ENCODE results near the gene ODF2L.

The ODF2L gene

DNA sequence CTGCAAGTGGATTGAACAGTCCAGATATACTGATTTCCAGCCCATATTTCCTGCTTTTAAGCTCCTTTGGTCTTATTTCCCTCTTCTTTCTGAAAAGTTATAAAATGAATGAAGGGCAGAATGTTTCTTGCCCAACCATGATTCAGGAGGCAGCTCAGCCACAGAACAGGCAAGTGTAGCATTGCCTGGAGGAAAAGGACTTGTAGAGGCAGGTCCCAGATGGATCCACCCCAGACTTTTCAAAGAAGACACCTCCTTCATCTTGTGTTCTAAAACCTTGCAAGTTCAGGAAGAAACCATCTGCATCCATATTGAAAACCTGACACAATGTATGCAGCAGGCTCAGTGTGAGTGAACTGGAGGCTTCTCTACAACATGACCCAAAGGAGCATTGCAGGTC is 27.8 kb upstream of the ODF2L start, which contains the start of gene CLCA2:
TSS of gene CLCA2 (plus strand) at position 299 of the 400 bp plus-strand sequence. CDS start at position 376, 77 bp downstream.
- Histone ChIP-seq H3K36me3 (ENCODE audit: control insufficient read depth, insufficient read depth, low read length) (no peaks in the 10 kb centered on the region), H3K9me3 (ENCODE audit: control insufficient read depth, insufficient read depth, low read length) (no peaks in the 10 kb centered on the region), H3K27ac (ENCODE audit: low read length) (no peak within 1 kb of the TSS), H3K27me3 (ENCODE audit: control insufficient read depth, insufficient read depth, low read length) (no peaks in the 10 kb centered on the region), H3K4me1 (ENCODE audit: control insufficient read depth, insufficient read depth, low read length) (no peaks in the 10 kb centered on the region), H3K4me3 (ENCODE audit: low read length) (no peak within 1 kb of the TSS)
- no peak for DNase-seq (ENCODE audit: low read depth, low spot score)

DNA sequence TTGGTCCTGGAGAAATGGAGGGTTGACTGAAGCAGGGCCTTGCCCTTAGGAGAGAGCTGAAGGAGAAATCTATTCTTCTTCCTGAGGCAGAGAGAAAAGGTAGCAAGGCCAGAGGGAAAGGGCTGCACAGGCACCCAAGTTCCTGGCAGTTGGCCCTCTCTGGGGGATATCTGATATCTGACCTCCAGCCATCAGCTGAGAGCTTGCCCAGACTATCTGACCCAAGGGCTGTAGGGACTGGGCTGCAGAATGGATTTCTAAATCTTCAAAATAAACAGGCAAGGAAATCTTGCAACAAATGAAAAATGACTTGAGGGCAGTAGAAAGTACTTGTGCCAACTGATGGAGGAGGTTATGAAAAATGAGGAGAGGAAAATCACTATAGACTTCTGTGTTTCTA is 27.4 kb upstream of the ODF2L start:
- Histone ChIP-seq H3K9me3 (ENCODE audit: control insufficient read depth, insufficient read depth, low read length) (no peaks in the 10 kb centered on the region), H3K27ac (ENCODE audit: low read length) (no peak overlapping the region), H3K36me3 (ENCODE audit: control insufficient read depth, insufficient read depth, low read length) (no peaks in the 10 kb centered on the region), H3K27me3 (ENCODE audit: control insufficient read depth, insufficient read depth, low read length) (no peaks in the 10 kb centered on the region), H3K4me3 (ENCODE audit: low read length) (no peak overlapping the region), H3K4me1 (ENCODE audit: control insufficient read depth, insufficient read depth, low read length) (no peaks in the 10 kb centered on the region)
- no peak for DNase-seq (ENCODE audit: low read depth, low spot score)

DNA sequence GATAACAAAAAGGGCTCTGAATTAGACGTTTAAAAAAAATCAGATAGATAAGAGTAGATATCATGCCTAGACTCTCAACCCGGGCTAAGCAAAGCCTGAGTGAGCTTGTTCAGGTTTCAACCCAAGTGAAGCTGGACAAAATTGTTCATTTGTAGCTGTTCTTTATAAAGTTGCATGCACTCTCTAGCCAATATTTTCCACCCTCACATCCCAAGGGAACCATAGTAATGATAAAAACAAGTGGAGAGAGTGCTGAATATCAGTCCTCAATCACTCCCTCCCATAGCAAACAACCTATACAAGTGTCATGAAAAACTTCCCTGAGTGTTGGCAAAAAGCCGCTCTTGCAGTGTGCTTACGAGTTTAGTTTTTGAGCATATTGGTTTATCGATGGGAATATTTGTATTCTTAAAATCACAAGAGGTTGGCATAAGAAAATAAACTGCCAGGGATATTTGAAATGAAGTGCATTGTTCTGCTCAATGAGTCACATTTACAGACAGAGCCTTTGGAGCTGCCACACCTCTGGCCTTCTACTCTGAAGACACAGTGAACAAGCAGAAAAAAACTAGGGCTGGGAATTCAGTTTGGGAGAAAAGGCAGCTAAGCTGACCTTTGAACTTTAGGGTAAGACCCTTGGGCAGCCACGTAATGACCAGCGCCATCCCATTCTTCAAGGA is 25.6 kb upstream of the ODF2L start:
- no peaks in the 10 kb centered on the region for H3K4me1 ChIP-seq (ENCODE audit: control insufficient read depth, insufficient read depth, low read length)
- H3K9me3 ChIP-seq (ENCODE audit: control insufficient read depth, insufficient read depth, low read length): no peaks in the 10 kb centered on the region
- no peak overlapping the region for H3K27ac ChIP-seq (ENCODE audit: low read length)
- 100% methylated on average over 1 of the region's 7 CpGs for WGBS (ENCODE audit: insufficient coverage, insufficient read length)
- DNase-seq (ENCODE audit: low read depth, low spot score): no peak
- H3K4me3 ChIP-seq (ENCODE audit: low read length): no peak overlapping the region
- H3K36me3 ChIP-seq (ENCODE audit: control insufficient read depth, insufficient read depth, low read length): no peaks in the 10 kb centered on the region
- no peaks in the 10 kb centered on the region for H3K27me3 ChIP-seq (ENCODE audit: control insufficient read depth, insufficient read depth, low read length)

DNA sequence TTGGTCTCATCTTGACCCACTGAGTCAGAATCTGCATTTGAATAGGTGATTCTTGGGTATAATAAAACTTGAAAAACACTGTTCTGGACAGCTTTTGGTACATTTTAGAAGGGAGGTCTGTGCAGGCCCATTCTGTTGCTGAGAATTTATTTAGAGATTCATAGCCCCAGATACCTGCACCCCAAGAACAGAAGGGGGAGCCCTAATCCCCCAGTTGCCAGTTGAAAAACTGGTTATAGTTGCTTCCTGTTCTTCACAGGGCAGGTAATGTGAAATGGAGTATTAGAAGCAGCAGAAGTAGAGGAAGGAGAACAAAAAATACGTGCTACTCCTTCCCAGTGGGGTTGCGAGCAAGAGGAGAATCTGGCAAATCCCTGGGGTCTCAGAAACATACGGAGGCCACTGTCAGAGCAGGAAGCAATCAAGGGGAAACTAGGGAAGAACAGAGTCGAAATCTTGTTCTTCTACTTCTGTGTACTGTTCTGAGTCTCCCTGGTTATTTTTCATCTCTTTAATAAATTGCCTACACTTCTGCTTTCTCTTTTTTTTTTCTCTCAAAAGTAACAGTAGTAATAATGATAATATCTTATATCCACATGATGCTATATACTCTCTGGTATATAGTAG is 23.3 kb upstream of the ODF2L start:
- WGBS (ENCODE audit: insufficient coverage, insufficient read length): no CpG with 5 or more reads among the region's 4 CpGs
- no peak overlapping the region for H3K27ac ChIP-seq (ENCODE audit: low read length)
- H3K4me1 ChIP-seq (ENCODE audit: control insufficient read depth, insufficient read depth, low read length): no peaks in the 10 kb centered on the region
- no peaks in the 10 kb centered on the region for H3K9me3 ChIP-seq (ENCODE audit: control insufficient read depth, insufficient read depth, low read length)
- H3K36me3 ChIP-seq (ENCODE audit: control insufficient read depth, insufficient read depth, low read length): no peaks in the 10 kb centered on the region
- H3K4me3 ChIP-seq (ENCODE audit: low read length): no peak overlapping the region
- DNase-seq (ENCODE audit: low read depth, low spot score): peak; percentile 25
- H3K27me3 ChIP-seq (ENCODE audit: control insufficient read depth, insufficient read depth, low read length): no peaks in the 10 kb centered on the region

DNA sequence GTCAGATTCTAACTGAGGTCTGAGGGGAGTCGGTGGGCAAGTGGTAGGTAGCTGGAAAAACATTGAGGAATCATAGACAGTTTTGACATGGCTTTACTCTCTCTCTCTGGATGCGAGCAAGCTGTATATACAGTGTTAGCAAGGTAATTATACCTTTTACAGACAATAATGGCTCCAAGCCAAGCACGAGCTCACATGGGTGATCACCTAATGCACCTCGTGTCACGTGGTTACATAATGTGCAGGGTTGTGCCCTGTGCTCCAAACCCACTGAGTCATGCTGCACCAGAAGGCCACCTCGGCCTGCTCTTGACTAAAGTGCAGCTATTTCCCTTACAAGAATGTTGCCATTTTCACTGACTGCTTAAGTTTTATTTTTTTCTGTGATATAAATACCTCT is 20.2 kb upstream of the ODF2L start:
- WGBS (ENCODE audit: insufficient coverage, insufficient read length): no CpG with 5 or more reads among the region's 6 CpGs
- H3K9me3 ChIP-seq (ENCODE audit: control insufficient read depth, insufficient read depth, low read length): no peaks in the 10 kb centered on the region
- no peaks in the 10 kb centered on the region for H3K36me3 ChIP-seq (ENCODE audit: control insufficient read depth, insufficient read depth, low read length)
- H3K27ac ChIP-seq (ENCODE audit: low read length): no peak overlapping the region
- no peak for DNase-seq (ENCODE audit: low read depth, low spot score)
- H3K4me1 ChIP-seq (ENCODE audit: control insufficient read depth, insufficient read depth, low read length): no peaks in the 10 kb centered on the region
- no peaks in the 10 kb centered on the region for H3K27me3 ChIP-seq (ENCODE audit: control insufficient read depth, insufficient read depth, low read length)
- no peak overlapping the region for H3K4me3 ChIP-seq (ENCODE audit: low read length)

DNA sequence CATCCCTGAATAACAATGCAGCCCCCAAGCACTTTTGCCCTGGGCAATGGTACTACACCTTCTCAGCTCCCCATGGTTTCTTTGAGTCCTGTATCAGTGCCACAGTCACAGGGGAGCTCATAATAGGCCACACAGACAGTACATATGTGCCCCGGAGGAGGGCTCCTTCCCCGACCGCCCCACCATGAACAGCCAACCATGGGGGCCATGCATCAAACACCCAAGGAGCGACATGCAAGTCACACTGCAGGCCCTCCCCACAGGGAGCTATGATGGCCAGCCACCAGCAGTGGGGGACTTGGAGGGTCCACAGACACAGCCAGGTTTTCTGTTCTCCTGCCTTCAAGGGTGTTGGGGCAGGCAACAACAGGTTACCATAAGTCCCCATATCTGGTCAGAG is 14.8 kb upstream of the ODF2L start:
- Histone ChIP-seq H3K36me3 (ENCODE audit: control insufficient read depth, insufficient read depth, low read length) (no peaks in the 10 kb centered on the region), H3K4me1 (ENCODE audit: control insufficient read depth, insufficient read depth, low read length) (no peaks in the 10 kb centered on the region), H3K9me3 (ENCODE audit: control insufficient read depth, insufficient read depth, low read length) (no peaks in the 10 kb centered on the region), H3K4me3 (ENCODE audit: low read length) (no peak overlapping the region), H3K27me3 (ENCODE audit: control insufficient read depth, insufficient read depth, low read length) (no peaks in the 10 kb centered on the region), H3K27ac (ENCODE audit: low read length) (no peak overlapping the region)
- no CpG with 5 or more reads among the region's 4 CpGs for WGBS (ENCODE audit: insufficient coverage, insufficient read length)
- no peak for DNase-seq (ENCODE audit: low read depth, low spot score)

DNA sequence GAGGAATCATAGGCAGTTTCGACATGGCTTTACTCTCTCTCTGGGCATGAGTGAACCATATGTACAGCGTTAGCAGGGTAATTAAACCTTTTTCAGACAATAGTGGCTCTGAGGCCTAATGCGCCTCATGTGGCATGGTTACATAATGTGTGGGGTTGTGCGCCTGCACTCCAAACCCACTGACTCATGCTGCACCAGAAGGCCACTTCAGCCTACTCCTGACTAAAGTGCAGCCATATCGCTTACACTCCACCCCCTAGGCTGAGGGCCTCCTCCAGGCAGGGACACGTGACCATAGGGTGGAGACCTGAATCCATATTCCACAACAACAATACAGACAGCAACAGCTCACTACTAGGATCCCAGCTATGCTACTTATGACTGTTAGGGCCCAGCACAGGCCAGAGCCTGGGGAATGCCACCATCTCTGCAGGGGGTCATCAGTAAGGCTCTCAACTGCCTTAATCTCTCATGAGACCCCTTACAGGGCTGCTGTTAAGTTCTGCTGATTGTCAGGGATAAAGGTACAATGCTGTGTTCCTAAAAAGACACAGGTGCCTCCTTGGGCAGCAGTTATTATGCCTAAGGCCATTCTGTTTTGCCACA is 13.4 kb upstream of the ODF2L start:
- Histone ChIP-seq H3K27me3 (ENCODE audit: control insufficient read depth, insufficient read depth, low read length) (no peaks in the 10 kb centered on the region), H3K9me3 (ENCODE audit: control insufficient read depth, insufficient read depth, low read length) (no peaks in the 10 kb centered on the region), H3K27ac (ENCODE audit: low read length) (no peak overlapping the region), H3K36me3 (ENCODE audit: control insufficient read depth, insufficient read depth, low read length) (no peaks in the 10 kb centered on the region), H3K4me1 (ENCODE audit: control insufficient read depth, insufficient read depth, low read length) (no peaks in the 10 kb centered on the region), H3K4me3 (ENCODE audit: low read length) (no peak overlapping the region)
- no peak for DNase-seq (ENCODE audit: low read depth, low spot score)
- no CpG with 5 or more reads among the region's 6 CpGs for WGBS (ENCODE audit: insufficient coverage, insufficient read length)

DNA sequence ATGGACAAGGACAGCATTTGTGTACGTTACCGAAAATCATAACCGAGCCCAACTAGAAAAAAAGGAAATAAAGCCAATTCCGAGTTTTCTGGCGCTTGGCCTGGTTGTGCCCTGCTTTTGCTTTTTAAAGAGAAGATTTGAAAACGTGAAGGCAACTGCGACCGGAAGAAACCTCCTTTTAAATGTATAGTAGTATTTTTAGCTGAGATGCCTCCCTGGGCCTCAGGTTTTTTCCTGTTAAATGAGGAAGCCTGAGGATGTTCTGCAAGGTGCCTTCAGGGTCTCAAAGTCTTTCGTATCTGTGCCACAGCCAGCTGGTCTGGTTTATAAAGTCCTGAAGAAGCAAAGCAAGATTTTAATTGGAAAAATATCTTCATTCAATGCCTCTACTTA is 371 bp upstream of the ODF2L start:
- no peak overlapping the region for H3K27ac ChIP-seq (ENCODE audit: low read length)
- no CpG with 5 or more reads among the region's 9 CpGs for WGBS (ENCODE audit: insufficient coverage, insufficient read length)
- DNase-seq (ENCODE audit: low read depth, low spot score): no peak
- peaks cover 1% of the 10 kb centered on the region; the same call in 1 of the 2 replicates for H3K4me1 ChIP-seq (ENCODE audit: control insufficient read depth, insufficient read depth, low read length)
- H3K27me3 ChIP-seq (ENCODE audit: control insufficient read depth, insufficient read depth, low read length): no peaks in the 10 kb centered on the region
- no peaks in the 10 kb centered on the region for H3K9me3 ChIP-seq (ENCODE audit: control insufficient read depth, insufficient read depth, low read length)
- H3K36me3 ChIP-seq (ENCODE audit: control insufficient read depth, insufficient read depth, low read length): no peaks in the 10 kb centered on the region
- H3K4me3 ChIP-seq (ENCODE audit: low read length): peak overlapping the region; percentile 78; the same call in 1 of the 2 replicates

DNA sequence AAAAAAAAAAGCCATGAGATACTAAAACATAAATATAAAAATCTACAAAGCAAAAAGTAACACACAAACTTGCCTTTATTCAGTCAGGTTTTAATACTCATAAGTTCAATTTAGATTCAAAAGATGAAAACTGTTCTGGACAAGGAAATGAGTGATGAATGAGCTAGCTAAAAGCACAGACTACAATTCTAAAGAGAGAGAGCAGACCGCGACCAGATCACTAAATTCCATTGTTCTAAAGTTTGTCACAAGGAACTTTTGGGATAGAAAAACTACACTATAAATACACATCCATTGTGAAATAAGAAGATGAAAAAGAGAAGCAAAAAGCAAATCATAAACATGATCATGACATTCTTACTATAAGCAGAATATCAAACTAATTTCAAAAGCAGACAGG is 1.7 kb downstream of the ODF2L start:
- DNase-seq (ENCODE audit: low read depth, low spot score): no peak
- no peaks in the 10 kb centered on the region for H3K36me3 ChIP-seq (ENCODE audit: control insufficient read depth, insufficient read depth, low read length)
- H3K27ac ChIP-seq (ENCODE audit: low read length): no peak overlapping the region
- peaks cover 1% of the 10 kb centered on the region; the same call in 1 of the 2 replicates for H3K4me1 ChIP-seq (ENCODE audit: control insufficient read depth, insufficient read depth, low read length)
- WGBS (ENCODE audit: insufficient coverage, insufficient read length): no CpG with 5 or more reads among the region's 2 CpGs
- H3K9me3 ChIP-seq (ENCODE audit: control insufficient read depth, insufficient read depth, low read length): no peaks in the 10 kb centered on the region
- H3K4me3 ChIP-seq (ENCODE audit: low read length): no peak overlapping the region
- no peaks in the 10 kb centered on the region for H3K27me3 ChIP-seq (ENCODE audit: control insufficient read depth, insufficient read depth, low read length)

DNA sequence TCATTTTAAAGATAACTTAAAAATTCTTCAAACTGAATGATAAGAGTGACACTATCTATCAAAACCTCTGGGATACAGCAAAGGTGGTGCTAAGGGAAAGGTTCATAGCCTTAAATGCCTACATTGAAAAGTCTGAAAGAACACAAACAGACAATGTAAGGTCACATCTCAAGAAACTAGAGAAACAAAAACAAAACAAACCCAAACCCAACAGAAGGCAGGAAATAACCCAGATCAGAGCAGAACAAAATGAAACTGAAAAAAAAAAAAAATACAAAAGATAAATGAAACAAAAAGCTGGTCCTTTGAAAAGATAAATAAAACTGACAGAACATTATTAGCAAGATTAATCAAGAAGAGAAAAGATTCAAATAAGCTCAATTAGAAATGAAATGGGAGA is 6.8 kb downstream of the ODF2L start:
- H3K4me3 ChIP-seq (ENCODE audit: low read length): no peak overlapping the region
- H3K27me3 ChIP-seq (ENCODE audit: control insufficient read depth, insufficient read depth, low read length): no peaks in the 10 kb centered on the region
- DNase-seq (ENCODE audit: low read depth, low spot score): no peak
- no peaks in the 10 kb centered on the region for H3K4me1 ChIP-seq (ENCODE audit: control insufficient read depth, insufficient read depth, low read length)
- no peaks in the 10 kb centered on the region for H3K36me3 ChIP-seq (ENCODE audit: control insufficient read depth, insufficient read depth, low read length)
- H3K27ac ChIP-seq (ENCODE audit: low read length): no peak overlapping the region
- no peaks in the 10 kb centered on the region for H3K9me3 ChIP-seq (ENCODE audit: control insufficient read depth, insufficient read depth, low read length)

DNA sequence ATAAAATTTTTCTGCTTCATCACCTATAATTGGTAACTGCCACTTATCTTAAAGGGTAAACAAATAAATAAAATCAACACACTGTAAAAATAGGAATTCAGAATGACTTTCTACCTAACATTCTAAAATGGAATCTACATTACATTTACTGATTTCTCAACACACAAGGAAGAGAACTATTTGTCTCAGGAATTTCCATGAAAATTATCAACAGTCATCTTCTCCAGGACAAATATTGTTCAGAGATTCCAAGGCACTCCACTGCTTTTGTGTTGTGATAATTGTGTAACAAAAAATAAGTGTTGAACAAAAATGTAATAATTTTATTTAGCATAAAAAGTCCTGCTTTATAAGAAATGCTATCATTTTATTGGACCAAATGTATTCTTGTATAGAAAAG is 7.3 kb downstream of the ODF2L start:
- no peaks in the 10 kb centered on the region for H3K27me3 ChIP-seq (ENCODE audit: control insufficient read depth, insufficient read depth, low read length)
- no peak for DNase-seq (ENCODE audit: low read depth, low spot score)
- no peaks in the 10 kb centered on the region for H3K36me3 ChIP-seq (ENCODE audit: control insufficient read depth, insufficient read depth, low read length)
- H3K9me3 ChIP-seq (ENCODE audit: control insufficient read depth, insufficient read depth, low read length): no peaks in the 10 kb centered on the region
- no peak overlapping the region for H3K4me3 ChIP-seq (ENCODE audit: low read length)
- no peaks in the 10 kb centered on the region for H3K4me1 ChIP-seq (ENCODE audit: control insufficient read depth, insufficient read depth, low read length)
- no peak overlapping the region for H3K27ac ChIP-seq (ENCODE audit: low read length)

Measured in iPS DF 6.9 (cell line).